ENCODE measurements around the gene MED15.
A peak's percentile ranks its signal among the peaks of the same experiment; 100 is the strongest.
"Not testable (repeated sequence)": the region's sequence is repeated elsewhere in the genome, so short reads cannot be mapped to it uniquely, and the experiment has no call there.

Gene MED15

GRCh38 chr22:20619045-20619892, 111.9 kb downstream of the MED15 start:
- POLR2A ChIA-PET, result no interaction called here
- DNase-seq (ENCODE audit: extremely low spot score), result no peak
- TF ChIP-seq CTCF (IDR thresholded peaks at IDR 0.05; ENCODE audit: control extremely low read depth, extremely low read depth, low read depth, missing control alignments), result no peak
- CTCF ChIA-PET, result interaction anchor here (1.4 to 9.0 kb wide), 5 partner anchors 10 to 122 kb away, joined by 3 to 53 read pairs (median 6); no protein-coding TSS in a partner anchor

GRCh38 chr22:20619893-20620194, 112.4 kb downstream of the MED15 start:
- POLR2A ChIA-PET, result not testable (repeated sequence)
- CTCF ChIA-PET, result interaction anchor here (1.0 to 9.0 kb wide), 6 partner anchors 10 to 122 kb away, joined by 3 to 53 read pairs (median 6); no protein-coding TSS in a partner anchor

GRCh38 chr22:20621162-20621561, 113.8 kb downstream of the MED15 start:
- no peak for DNase-seq (ENCODE audit: extremely low spot score)
- no peak for TF ChIP-seq CTCF (IDR thresholded peaks at IDR 0.05; ENCODE audit: control extremely low read depth, extremely low read depth, low read depth, missing control alignments)
- ChIA-PET CTCF (interaction anchor here (0.7 to 9.0 kb wide), 3 partner anchors 14 to 120 kb away, joined by 3 to 53 read pairs (median 6); no protein-coding TSS in a partner anchor), POLR2A (no interaction called here)

More at GRCh38 chr22:20619893-20620194, 112.4 kb downstream of the MED15 start:
- DNase-seq (ENCODE audit: extremely low spot score), result not testable (repeated sequence)

- no peak for TF ChIP-seq CTCF (IDR thresholded peaks at IDR 0.05; ENCODE audit: control extremely low read depth, extremely low read depth, low read depth, missing control alignments)
- no peak for DNase-seq (ENCODE audit: extremely low spot score)
- ChIA-PET POLR2A (no interaction called here), CTCF (interaction anchor here (0.9 to 9.0 kb wide), 3 partner anchors 10 to 16 kb away, joined by 3 to 53 read pairs (median 7); no protein-coding TSS in a partner anchor)
These were observed 115.4 kb downstream of the MED15 start for GRCh38 chr22:20622650-20623339.

- no peak for TF ChIP-seq CTCF (IDR thresholded peaks at IDR 0.05; ENCODE audit: control extremely low read depth, extremely low read depth, low read depth, missing control alignments)
- peak; percentile 62 for DNase-seq (ENCODE audit: extremely low spot score)
- POLR2A ChIA-PET, result interaction anchor here (0.6 kb wide), 1 partner anchor 16 kb away, joined by 3 read pairs; no protein-coding TSS in a partner anchor
- CTCF ChIA-PET, result interaction anchor here (2.7 to 9.0 kb wide), 2 partner anchors 9 to 17 kb away, joined by 7 to 53 read pairs; no protein-coding TSS in a partner anchor
These were observed 116.8 kb downstream of the MED15 start for GRCh38 chr22:20624161-20624616.

GRCh38 chr22:20625270-20625669, 117.9 kb downstream of the MED15 start:
- no peak for TF ChIP-seq CTCF (IDR thresholded peaks at IDR 0.05; ENCODE audit: control extremely low read depth, extremely low read depth, low read depth, missing control alignments)
- DNase-seq (ENCODE audit: extremely low spot score), result no peak
- CTCF ChIA-PET, result no interaction called here
- POLR2A ChIA-PET, result no interaction called here

Measured in GM10248 (cell line).